Stimulated activated CD4-positive, alpha-beta T cell treated with anti-CD3 and anti-CD28 coated beads, TNF-alpha, amount 100 ng/mL, for 1 hour (primary cell): ENCODE data around the gene TMEM95.
A peak's percentile ranks its signal among the peaks of the same experiment; 100 is the strongest.
"Not testable (repeated sequence)": the region's sequence is repeated elsewhere in the genome, so short reads cannot be mapped to it uniquely, and the experiment has no call there.

Experiments used
- DNase-seq, 3 donors: peaks; one replicate each; pipeline ENCODE4 v3.0.0-alpha.2; 2020; ENCODE audit warnings: low read depth in 3 of 3, low spot score in 1 of 3

The TMEM95 gene

GRCh38 chr17:7323731-7324437, 31.1 kb upstream of the TMEM95 start:
- DNase-seq: peak in 2 of 3 donors; percentile 40 to 59

DNA sequence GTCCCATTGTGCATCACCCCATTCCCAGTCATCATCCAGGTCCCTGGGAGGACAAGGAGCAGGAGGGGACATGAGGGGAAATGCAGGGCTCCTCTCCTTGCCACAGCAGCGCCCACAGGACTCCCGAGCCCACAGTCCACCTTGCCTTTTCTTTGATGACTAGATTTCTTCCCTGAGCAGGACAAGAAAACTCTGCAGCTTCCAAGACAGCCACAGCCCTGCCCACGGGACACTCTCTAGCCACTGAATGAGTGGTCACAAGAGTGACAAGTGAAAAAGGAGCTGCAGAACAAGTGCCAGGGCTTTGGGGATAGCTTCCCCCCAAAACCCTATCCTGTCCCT, 30.5 kb upstream of the TMEM95 start:
- DNase-seq: no peak

- no peak for DNase-seq
Measured at GRCh38 chr17:7325031-7325528, 29.9 kb upstream of the TMEM95 start.

DNA sequence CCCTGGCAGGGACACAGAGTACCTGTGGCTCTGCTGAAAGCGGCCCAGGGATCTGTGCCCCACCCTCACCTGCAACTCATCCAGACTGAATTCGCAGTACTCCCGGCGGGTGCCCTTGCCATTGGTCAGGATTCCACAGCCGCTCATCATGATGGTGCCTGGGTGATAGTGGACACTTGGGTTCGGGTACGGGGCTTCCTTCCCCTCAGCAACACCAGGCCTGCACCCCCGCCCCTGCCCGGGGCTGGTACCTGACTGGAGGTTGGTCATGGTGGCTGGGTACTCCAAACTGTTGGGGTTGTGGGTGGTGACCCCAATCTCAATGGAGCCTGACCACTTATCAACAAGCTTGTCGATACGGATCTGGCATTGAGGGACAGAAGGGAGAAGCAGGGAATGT, 28.8 kb upstream of the TMEM95 start:
- no peak for DNase-seq

DNA sequence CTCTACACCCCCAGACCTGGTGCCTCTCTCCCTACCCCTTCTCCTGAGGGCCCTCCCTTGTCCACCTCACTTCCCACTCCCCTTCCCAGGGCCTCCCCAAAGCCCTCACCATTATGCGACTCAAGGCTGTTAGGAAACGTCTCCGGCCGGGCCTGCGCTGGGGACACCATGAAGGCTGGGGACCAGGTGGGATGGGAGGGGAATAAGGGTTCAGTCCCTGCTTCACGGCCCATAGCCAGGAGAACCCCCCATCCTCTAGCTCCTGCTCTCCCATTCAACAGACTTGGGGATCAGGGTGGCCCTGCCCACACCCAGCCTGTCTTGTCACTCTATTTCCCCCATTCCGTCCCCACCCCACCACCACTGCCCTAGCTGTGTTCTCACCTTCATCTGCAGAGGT, 27.9 kb upstream of the TMEM95 start:
- DNase-seq: no peak

- no peak for DNase-seq
Measured at GRCh38 chr17:7327501-7327900, 27.5 kb upstream of the TMEM95 start.

DNA sequence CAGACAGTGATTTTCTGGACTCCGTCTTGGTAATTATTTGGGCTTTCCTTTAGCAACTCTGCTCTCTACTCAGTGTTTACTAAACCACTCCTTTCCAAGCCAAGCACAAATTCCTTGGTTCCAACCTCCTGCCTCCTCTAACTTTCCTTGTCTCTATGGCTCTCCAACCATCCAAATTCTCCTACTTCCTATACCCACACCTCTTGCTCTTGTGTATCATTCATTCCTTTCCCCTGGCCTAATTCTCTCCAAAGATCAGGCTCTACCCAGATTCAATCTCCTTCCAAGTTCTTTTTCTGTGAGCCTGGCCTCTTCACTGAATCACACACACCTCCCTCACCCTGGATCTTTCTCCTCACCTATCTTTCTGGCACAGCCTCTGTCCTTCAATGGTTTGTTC, 26.9 kb upstream of the TMEM95 start:
- no peak for DNase-seq

DNA sequence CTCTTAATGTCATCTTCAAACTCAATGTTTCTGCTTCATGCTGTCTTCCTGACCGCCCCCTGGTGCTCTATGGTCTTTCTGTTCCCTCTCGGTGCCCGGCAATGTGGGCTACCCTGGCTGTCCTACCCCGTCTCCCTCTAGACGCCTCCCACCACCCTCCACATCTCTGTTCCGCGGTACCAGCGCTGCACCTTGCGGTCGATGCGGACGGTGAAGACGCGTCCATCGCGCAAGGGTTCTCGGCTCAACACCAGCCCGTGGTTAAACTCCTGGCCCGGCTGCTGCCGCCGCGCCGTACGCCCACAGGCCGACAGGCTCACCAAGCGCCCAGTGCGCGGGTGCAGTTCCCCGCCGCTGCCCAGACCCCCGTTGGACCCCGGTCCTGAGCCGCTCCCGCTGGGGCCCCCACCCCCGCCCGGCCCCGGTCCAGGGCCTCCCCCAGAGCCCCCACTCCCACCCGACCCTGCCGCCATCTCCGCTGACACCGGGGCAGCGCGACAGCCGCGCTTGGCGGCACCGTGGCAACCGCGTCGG, 26.0 kb upstream of the TMEM95 start, which contains the start of gene NEURL4:
Gene NEURL4 (minus strand): TSS at position 496 of the 534 bp plus-strand sequence. CDS start 23 bp downstream, at position 473.
- DNase-seq: no peak

DNA sequence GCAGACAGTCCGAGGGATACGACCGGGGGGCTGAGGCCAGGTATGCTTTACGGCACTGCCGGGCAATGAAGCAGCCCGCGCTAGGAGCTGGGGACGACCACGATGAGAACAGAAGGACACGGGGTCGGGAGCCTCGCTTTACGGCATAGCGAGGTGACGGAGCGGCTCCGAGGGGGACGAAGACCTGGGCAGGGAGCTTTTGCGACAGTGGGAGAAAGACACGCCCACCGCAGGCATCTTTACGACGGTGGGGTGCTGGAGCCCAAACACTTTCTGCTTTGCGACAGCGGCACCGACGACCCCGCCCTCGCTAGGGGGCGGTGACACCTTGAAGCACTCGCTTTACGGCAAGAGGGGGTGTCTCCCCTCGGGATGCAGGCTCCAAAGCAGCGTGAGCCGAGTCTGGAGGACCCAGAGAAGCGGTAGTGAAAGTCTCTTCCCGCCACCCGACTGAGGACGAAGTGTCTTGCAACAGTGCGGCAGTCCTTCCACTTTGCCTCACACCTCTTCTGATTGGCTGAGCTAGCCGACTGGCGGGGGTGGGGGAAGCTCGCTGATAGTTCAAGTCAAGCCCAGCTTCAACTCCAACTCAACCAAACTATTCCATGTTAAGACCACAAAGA, 25.5 kb upstream of the TMEM95 start:
- peak; percentile 84 to 90 (median 87) for DNase-seq

DNA sequence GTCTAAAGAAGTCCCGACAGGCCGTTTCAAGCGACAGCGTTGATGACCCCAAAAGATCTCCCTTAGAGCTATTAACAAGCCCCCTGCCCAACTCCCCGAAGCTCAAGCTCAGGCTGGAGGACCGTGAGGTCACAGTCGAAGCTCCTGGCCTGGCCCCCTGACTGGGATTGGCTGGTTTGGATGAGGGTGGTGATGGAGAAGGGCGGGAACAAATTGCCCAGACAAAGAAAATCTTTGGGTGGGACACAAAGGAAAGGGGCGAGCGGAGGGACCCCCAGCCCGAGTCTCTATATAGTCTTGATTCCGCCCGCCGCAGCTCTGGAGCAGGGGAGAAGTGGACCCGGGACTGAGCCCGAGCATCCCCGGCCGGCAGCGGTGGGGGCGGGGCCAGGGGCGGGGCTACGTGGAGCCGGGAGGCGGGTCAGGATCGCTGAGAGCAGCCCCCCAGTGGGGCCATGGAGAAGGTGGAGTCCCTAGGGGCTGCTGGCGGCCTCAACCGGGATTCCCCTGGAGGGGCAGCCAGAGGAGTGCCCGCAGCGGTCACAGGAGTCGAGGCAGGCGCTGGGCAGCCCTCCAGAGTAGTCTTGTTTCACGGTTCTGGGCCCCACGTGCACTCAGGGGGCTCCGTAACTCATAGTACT, 24.8 kb upstream of the TMEM95 start:
- peak in 2 of 3 donors; percentile 44 to 68 for DNase-seq

GRCh38 chr17:7330638-7331015, 24.3 kb upstream of the TMEM95 start:
- no peak for DNase-seq

DNA sequence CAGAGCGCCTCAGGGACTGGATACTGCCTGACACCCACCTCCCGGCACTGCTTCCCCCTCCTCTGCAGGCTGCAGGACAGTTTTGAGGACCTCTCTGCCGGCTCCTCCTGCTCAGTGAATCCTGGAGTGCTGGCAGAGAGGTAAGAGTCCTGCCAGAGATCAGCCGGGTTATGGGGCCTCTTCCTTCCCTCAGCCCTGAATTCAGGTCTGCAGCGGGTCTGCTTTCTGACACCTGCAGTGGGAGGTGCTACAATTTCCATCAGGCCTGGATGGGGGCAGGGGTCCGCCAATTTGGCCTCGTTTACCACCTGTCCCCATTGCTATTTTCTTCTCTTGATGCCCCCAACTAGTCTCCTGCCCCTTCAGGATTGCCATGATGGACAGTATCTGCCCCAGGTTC, 22.8 kb upstream of the TMEM95 start:
- no peak for DNase-seq

GRCh38 chr17:7332600-7333069, 22.3 kb upstream of the TMEM95 start:
- not testable (repeated sequence) for DNase-seq

DNA sequence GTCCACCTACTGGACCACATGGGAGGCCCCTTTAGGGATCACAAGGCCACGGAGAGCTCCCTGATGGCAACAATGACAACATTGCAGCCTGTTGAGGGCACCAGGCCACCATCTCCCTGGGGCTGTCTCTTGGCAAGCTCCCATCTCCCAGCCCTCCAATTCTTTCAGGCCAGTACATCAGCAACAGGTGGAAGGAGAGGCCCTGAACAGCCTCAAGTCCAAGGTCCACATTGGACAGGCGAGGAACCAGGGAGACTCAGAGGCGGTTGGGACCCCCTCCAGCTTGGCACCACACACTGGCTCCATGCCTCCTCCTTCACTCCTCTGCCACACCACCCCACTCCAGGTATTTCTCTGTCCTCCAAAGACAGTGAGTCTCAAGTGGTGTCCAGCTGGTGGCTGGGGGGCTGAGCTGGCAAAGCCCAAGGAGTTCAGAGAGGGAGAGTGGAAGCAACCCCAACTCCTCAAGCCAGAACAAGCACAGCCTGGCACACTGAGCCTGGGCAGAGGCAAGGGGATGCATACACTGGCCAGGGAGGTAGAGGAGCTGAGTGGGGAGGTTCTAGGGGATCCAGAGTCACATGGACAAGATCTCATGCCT, 19.9 kb upstream of the TMEM95 start:
- no peak for DNase-seq

DNA sequence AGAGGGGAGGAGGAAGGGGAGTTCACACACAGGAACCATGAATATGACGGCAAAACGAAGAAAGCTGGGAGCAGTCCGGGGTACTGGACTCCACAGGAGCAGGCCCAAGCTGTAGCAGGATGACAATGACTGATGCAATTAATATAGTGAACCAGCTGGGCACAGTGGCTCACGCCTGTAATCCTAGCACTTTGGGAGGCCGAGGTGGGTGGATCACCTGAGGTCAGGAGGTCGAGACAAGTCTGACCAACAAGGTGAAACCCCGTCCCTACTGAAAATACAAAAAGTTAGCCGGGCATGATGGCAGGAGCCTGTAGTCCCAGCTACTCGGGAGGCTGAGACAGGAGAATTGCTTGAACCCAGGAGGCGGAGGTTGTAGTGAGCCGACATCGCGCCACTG, 19.2 kb upstream of the TMEM95 start:
- DNase-seq: not testable (repeated sequence)

- peak; percentile 61 to 73 (median 70) for DNase-seq
Measured at GRCh38 chr17:7336240-7337175, 18.4 kb upstream of the TMEM95 start, which contains the start of gene ACAP1. ACAP1 (plus strand) TSS chr17:7336529; CDS start chr17:7336735, 206 bp downstream.

DNA sequence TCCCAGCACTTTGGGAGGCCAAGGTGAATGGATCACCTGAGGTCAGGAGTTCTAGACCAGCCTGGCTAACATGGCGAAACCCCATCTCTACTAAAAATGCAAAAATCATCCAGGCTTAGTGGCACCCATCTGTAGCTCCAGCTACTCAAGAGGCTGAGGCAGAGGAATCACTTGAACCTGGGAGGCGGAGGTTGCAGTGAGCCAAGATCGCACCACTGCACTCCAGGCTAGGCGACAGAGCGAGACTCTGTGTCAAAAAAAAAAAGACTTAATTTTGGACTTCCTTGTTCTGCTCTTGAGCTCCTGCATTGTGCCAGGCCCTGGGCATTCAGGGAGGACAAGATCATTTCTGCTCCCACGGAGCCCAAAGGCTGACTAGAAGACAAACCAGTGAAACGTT, 17.4 kb upstream of the TMEM95 start:
- DNase-seq: not testable (repeated sequence)

GRCh38 chr17:7340179-7340578, 14.8 kb upstream of the TMEM95 start:
- no peak for DNase-seq

DNA sequence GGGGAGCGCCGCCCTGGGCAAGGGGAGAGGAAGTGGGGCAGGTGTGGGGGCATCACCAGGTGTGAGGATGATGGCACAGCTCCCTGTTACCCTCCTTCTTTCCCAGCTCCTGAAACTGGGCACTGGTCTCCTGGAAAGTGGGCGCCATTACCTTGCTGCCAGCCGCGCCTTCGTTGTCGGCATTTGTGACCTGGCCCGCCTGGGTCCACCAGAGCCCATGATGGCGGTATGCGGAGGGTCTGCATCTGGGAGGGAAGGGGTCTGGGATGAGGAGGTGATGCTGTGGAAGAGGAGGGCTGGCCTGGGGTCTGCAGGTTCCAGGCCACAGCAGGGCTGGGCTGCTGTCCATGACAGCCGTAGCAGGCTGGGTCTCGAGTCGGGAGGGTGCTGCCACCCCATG, 13.1 kb upstream of the TMEM95 start:
- DNase-seq: no peak

- DNase-seq: no peak
Measured at GRCh38 chr17:7343250-7343649, 11.7 kb upstream of the TMEM95 start.
